Central memory CD8-positive, alpha-beta T cell (primary cell): ENCODE measurements around the gene LBHD2.
"Not testable (repeated sequence)": the region's sequence is repeated elsewhere in the genome, so short reads cannot be mapped to it uniquely, and the experiment has no call there.

ENCODE experiments used
- ATAC-seq: fragments of 150-1000 bp; cut with Tn5 transposase; replicated peaks from 2 replicates; pipeline ENCODE4 v1.10.0; 2022; ENCODE audit warnings: mild to moderate bottlenecking, moderate FRiP score, moderate number of reproducible peaks; ENCODE audit not compliant: poor library complexity, severe bottlenecking; ENCODE audit errors: extremely low read depth
- DNase-seq, 2 donors: peaks; one replicate each; pipeline ENCODE4 v3.0.0; 2021; ENCODE audit warnings: low spot score in 2 of 2
- H3K27ac Mint-ChIP-seq: one replicate; pipeline ENCODE4 v1.8.0; 2022; ENCODE audit warnings: low read depth, mild to moderate bottlenecking, moderate library complexity, mixed read lengths
- H3K27me3 Mint-ChIP-seq: one replicate; pipeline ENCODE4 v1.8.0; 2022; ENCODE audit warnings: mixed read lengths
- H3K36me3 Mint-ChIP-seq: one replicate; pipeline ENCODE4 v1.8.0; 2022; ENCODE audit warnings: mild to moderate bottlenecking, moderate library complexity, mixed read lengths; ENCODE audit not compliant: insufficient read depth
- H3K4me1 Mint-ChIP-seq: one replicate; pipeline ENCODE4 v1.8.0; 2022; ENCODE audit warnings: mixed read lengths
- H3K4me3 Mint-ChIP-seq: one replicate; pipeline ENCODE4 v1.8.0; 2022; ENCODE audit warnings: mild to moderate bottlenecking, moderate library complexity, mixed read lengths
- H3K9me3 Mint-ChIP-seq: one replicate; pipeline ENCODE4 v1.8.0; 2022; ENCODE audit warnings: mixed read lengths

Gene LBHD2

GRCh38 chr14:103084021-103084919, at the start of gene LBHD2:
LBHD2 (plus strand) TSS chr14:103084210; CDS start chr14:103086013, 1,803 bp downstream.
- DNase-seq, result no peak
- Mint-ChIP-seq H3K27me3 (peaks cover 10% of the 10 kb centered on the region), H3K36me3 (no peaks in the 10 kb centered on the region), H3K4me3 (no peak within 1 kb of the TSS), H3K9me3 (no peaks in the 10 kb centered on the region), H3K4me1 (no peaks in the 10 kb centered on the region), H3K27ac (no peak within 1 kb of the TSS)
- no peak for ATAC-seq

GRCh38 chr14:103041464-103041863, 42.5 kb upstream of the LBHD2 start:
- no peak overlapping the region for H3K27ac Mint-ChIP-seq
- H3K36me3 Mint-ChIP-seq, result no peaks in the 10 kb centered on the region
- peaks cover 7% of the 10 kb centered on the region for H3K4me1 Mint-ChIP-seq
- peaks cover 46% of the 10 kb centered on the region for H3K27me3 Mint-ChIP-seq
- no peak for ATAC-seq
- no peak overlapping the region for H3K4me3 Mint-ChIP-seq
- no peaks in the 10 kb centered on the region for H3K9me3 Mint-ChIP-seq
- no peak for DNase-seq

- Mint-ChIP-seq H3K4me1 (peaks cover 7% of the 10 kb centered on the region), H3K4me3 (no peak overlapping the region), H3K9me3 (no peaks in the 10 kb centered on the region), H3K27ac (no peak overlapping the region), H3K27me3 (peaks cover 55% of the 10 kb centered on the region), H3K36me3 (no peaks in the 10 kb centered on the region)
- DNase-seq (no peak), ATAC-seq (no peak)
Observed at GRCh38 chr14:103043257-103044015, 40.6 kb upstream of the LBHD2 start.

- no peak for ATAC-seq
- peaks cover 7% of the 10 kb centered on the region for H3K4me1 Mint-ChIP-seq
- peaks cover 42% of the 10 kb centered on the region for H3K27me3 Mint-ChIP-seq
- H3K27ac Mint-ChIP-seq, result no peak overlapping the region
- H3K9me3 Mint-ChIP-seq, result no peaks in the 10 kb centered on the region
- no peak overlapping the region for H3K4me3 Mint-ChIP-seq
- DNase-seq, result no peak
- H3K36me3 Mint-ChIP-seq, result peaks cover 2% of the 10 kb centered on the region
Observed at GRCh38 chr14:103045371-103045869, 38.6 kb upstream of the LBHD2 start.

GRCh38 chr14:103047453-103047852, 36.6 kb upstream of the LBHD2 start:
- ATAC-seq, H3K27ac Mint-ChIP-seq, H3K4me3 Mint-ChIP-seq: not testable (repeated sequence)

GRCh38 chr14:103050935-103051334, 33.1 kb upstream of the LBHD2 start:
- Mint-ChIP-seq H3K36me3 (peaks cover 2% of the 10 kb centered on the region), H3K4me1 (no peaks in the 10 kb centered on the region), H3K9me3 (no peaks in the 10 kb centered on the region), H3K27ac (no peak overlapping the region), H3K4me3 (no peak overlapping the region), H3K27me3 (peaks cover 41% of the 10 kb centered on the region)
- no peak for DNase-seq
- no peak for ATAC-seq

More at GRCh38 chr14:103047453-103047852, 36.6 kb upstream of the LBHD2 start:
- H3K27me3 Mint-ChIP-seq, result peaks cover 38% of the 10 kb centered on the region
- H3K9me3 Mint-ChIP-seq, H3K36me3 Mint-ChIP-seq, DNase-seq, H3K4me1 Mint-ChIP-seq: not testable (repeated sequence)

- peaks cover 7% of the 10 kb centered on the region for H3K4me1 Mint-ChIP-seq
- peaks cover 2% of the 10 kb centered on the region for H3K36me3 Mint-ChIP-seq
- peaks cover 36% of the 10 kb centered on the region for H3K27me3 Mint-ChIP-seq
- H3K27ac Mint-ChIP-seq, result no peak overlapping the region
- no peak for DNase-seq
- ATAC-seq, result no peak
- no peak overlapping the region for H3K4me3 Mint-ChIP-seq
- no peaks in the 10 kb centered on the region for H3K9me3 Mint-ChIP-seq
Observed at GRCh38 chr14:103052407-103052806, 31.6 kb upstream of the LBHD2 start.

- Mint-ChIP-seq H3K27ac (no peak overlapping the region), H3K27me3 (peaks cover 53% of the 10 kb centered on the region), H3K9me3 (no peaks in the 10 kb centered on the region), H3K4me3 (peak overlapping the region; percentile 60), H3K4me1 (peaks cover 7% of the 10 kb centered on the region), H3K36me3 (peaks cover 1% of the 10 kb centered on the region)
- ATAC-seq (no peak), DNase-seq (no peak)
Observed at GRCh38 chr14:103055695-103056094, 28.3 kb upstream of the LBHD2 start.

- H3K36me3 Mint-ChIP-seq, result peaks cover 1% of the 10 kb centered on the region
- H3K9me3 Mint-ChIP-seq, result no peaks in the 10 kb centered on the region
- H3K27ac Mint-ChIP-seq, result no peak overlapping the region
- ATAC-seq (no peak), DNase-seq (no peak)
- peaks cover 53% of the 10 kb centered on the region for H3K27me3 Mint-ChIP-seq
- H3K4me3 Mint-ChIP-seq, result peak overlapping the region; percentile 60
- H3K4me1 Mint-ChIP-seq, result peaks cover 7% of the 10 kb centered on the region
Observed at GRCh38 chr14:103056322-103057027, 27.5 kb upstream of the LBHD2 start.

- Mint-ChIP-seq H3K27me3 (peaks cover 53% of the 10 kb centered on the region), H3K36me3 (peaks cover 1% of the 10 kb centered on the region), H3K9me3 (no peaks in the 10 kb centered on the region), H3K4me1 (peaks cover 7% of the 10 kb centered on the region), H3K4me3 (no peak overlapping the region), H3K27ac (no peak overlapping the region)
- ATAC-seq (no peak), DNase-seq (no peak)
Observed at GRCh38 chr14:103057028-103057371, 27.0 kb upstream of the LBHD2 start.

- no peaks in the 10 kb centered on the region for H3K9me3 Mint-ChIP-seq
- DNase-seq (peak in 1 of 2 donors; percentile 22), ATAC-seq (peak; percentile 79)
- H3K36me3 Mint-ChIP-seq, result peaks cover 1% of the 10 kb centered on the region
- no peak within 1 kb of the TSS for H3K27ac Mint-ChIP-seq
- H3K27me3 Mint-ChIP-seq, result peaks cover 53% of the 10 kb centered on the region
- H3K4me1 Mint-ChIP-seq, result peaks cover 7% of the 10 kb centered on the region
- H3K4me3 Mint-ChIP-seq, result peak within 1 kb of the TSS; percentile 60
Observed at GRCh38 chr14:103057372-103058163, 26.4 kb upstream of the LBHD2 start, which contains the start of gene CDC42BPB. CDC42BPB (minus strand) TSS chr14:103057549; CDS start chr14:103057173, 376 bp downstream.
